ENCODE measurements around the gene JARID2.

JARID2 gene

DNA sequence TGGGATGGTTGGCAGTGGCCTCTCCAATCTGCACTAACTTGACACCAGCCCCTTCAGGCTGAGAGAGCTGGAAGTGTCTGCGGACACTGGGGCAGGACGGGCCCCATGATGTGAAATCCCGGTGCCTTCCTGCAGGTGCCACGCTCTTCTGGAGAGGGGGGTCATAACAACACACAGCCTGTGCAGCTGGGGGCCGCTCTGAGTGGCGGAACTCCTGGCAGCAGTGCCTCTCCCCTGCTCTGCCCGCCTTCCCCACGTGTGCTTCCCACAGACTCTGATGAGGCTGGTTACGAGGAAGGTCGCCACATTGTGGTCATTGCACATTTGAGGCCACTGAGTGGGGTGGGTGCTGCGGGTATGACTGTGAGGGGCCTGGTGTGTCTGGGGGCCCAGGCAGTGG, 271.7 kb downstream of the JARID2 start:
- no peak for DNase-seq (ENCODE audit: low read depth in 2 of 2)

DNA sequence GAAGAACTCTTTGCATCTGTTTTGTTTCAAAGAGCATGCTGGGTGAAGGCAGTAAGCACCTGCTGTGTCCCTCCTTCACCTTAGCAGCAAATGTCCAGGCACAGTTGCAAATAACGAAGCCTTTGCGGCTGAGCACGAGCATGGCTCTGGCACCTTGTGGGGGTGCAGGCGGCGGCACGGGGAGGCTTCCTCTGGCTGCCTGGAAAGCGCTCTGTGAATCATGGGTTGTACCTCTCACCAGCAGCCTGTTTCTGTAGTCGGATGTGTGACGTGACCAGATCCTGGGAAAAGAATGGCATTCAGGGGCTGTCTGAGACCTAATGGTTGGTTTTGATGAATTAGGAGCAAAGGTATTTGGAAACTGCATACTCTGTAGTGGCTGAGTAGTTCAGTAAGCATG, 272.2 kb downstream of the JARID2 start:
- DNase-seq (ENCODE audit: low read depth in 2 of 2): no peak

DNA sequence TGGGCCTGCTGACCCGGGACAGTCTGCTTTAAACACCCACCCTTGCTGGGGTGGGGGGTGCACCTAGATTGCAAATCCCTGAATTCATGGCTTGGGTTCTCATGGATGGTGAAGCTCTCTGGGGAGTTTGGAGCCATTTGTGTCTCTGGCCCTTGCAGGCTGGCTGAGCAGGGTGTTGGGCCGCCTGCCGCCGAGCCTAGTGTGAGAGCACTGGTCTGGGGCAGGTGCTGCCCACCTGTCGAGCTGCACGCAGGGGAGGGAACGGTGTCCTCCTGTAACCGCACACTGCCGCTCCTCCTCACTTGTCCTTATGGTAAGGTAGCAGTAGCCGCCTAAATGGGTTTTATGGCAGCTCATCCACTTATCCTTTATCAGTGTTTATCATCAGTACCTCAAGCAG, 273.0 kb downstream of the JARID2 start:
- DNase-seq (ENCODE audit: low read depth in 2 of 2): no peak

DNA sequence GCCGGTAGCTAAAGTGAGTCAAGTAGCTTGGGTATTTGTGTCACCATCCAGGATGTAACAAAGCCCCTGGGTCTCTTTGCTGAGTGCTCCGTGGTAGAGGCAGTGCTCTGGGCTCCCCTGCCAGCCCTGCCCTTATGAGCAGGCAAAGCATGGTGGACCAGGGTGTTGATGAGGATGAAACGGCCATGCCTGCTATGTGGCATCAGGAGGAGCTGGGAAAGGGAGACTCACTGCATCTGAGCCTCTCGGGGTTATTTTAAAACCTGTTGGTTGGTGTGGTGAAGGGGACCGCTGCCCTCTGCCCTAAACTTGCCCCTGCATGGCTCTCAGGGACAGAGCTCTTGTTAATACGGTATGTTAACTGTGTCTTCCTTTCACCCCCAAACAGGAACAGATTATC, 273.8 kb downstream of the JARID2 start:
- DNase-seq (ENCODE audit: low read depth in 2 of 2): no peak

DNA sequence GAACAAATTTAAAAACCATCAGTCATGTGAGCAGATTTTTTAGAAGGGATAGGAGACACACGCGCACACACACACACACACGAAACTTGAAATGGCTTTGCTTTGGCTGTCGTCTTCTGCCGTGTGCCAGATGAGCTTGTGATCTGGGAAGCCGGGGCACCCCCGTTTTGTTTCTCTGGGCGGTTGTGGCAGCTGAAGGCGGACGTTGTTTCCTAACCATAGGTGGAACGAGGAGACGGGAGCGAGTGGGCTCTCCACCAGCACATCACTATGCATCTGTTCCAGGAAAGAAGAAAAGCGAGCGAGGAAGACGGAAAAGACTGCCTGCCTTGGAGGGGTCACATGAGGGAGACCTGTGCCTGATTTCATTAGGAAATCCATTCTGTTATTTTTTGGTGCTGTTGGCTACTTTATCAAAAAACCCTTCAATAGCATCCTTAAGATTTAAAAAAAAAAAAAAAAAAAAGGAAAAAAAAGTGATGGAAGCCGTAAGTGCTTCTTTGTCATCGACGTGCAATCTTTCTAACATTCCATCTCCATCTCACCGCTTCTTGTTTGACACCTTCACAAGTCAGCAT, 274.8 kb downstream of the JARID2 start:
- DNase-seq (ENCODE audit: low read depth in 2 of 2): no peak

DNA sequence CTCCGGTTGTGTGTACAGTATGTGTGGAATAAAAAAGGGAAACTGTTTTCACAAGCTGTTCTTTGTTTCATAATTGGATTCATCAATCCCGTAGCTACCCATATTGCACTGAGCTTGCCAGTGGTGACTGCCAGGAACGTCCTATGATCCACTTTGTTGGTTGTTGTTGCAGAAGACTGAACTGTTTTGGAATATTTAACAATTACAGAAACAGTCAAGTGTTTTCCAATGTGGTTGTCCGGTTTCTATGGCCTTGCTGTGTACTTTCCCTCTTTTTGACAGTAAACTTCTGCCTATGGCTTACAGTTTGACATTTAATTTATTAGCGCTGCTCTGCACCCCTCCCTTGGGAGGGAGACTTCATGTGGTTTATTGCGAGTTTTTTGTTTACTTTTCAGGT, 275.7 kb downstream of the JARID2 start:
- DNase-seq (ENCODE audit: low read depth in 2 of 2): no peak

DNA sequence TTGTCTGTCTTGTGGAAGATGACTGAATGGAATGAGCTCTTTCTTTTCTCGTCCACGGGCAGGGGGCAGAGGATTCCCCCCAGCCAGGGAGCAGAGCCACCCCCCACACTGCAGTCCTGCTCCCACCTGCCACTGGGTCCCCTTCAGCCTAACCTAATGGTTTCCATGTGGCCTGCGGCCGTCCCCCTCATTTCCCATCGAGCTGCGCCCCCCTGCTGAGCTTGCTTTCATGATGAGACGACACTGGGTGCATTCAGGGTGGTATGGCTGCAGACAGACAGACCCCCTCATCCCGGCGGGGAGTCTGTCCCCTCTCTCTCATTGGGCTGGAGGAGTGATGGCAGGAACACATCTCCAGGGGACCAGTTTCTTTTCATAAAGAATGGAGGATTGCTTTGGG, 276.2 kb downstream of the JARID2 start:
- DNase-seq (ENCODE audit: low read depth in 2 of 2): no peak

DNA sequence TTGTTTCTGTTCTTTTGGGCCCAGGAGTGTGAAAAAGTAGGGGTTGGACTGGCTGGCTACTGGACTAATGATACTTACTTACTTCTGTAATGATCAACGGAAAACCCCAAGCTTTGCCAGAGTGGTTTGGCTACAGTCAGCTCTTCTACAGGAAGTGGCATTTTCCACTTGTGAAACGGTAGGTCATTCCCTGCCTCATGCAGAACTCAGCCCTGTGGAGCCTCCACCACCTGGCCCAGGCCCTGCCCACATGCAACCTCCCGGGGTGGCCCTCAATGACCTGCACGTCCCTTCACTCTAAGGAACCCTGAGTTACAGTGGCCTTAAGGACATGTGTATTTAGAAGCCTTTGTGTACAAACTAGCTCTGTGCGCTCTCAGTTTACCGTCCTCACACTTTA, 276.6 kb downstream of the JARID2 start:
- DNase-seq (ENCODE audit: low read depth in 2 of 2): no peak

DNA sequence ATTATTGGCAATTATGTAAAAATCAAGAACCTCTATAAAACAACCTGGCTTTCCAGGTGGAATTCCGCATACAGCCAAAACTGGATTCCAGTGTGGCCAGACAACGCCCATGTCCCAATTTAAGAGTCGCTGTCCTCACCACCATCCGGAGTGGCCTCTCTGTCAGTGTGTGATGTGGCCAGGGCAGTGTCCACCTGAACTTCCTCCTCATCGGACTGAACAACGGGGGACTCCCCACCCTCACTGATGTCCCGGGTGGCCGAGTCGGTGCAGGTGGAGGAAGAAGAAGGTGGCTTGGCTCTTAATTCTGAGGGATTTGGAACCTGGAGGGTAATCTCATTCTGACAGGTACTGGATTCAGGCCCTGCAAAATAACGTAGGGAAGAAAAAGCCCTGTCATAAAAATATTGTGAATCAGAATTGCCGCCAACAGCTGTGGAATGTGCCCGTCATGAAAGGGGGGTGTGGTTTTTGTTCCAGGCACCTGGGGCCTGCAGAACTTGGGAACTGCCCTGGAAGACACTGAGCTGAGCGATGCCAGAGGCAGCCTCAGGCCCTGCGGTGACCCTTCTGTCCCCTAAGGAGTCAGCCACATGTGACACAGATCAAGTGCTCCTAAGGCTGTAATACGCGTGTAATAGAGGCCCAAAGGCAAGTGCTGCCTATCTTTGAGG, 277.1 kb downstream of the JARID2 start:
- no peak for DNase-seq (ENCODE audit: low read depth in 2 of 2)

DNA sequence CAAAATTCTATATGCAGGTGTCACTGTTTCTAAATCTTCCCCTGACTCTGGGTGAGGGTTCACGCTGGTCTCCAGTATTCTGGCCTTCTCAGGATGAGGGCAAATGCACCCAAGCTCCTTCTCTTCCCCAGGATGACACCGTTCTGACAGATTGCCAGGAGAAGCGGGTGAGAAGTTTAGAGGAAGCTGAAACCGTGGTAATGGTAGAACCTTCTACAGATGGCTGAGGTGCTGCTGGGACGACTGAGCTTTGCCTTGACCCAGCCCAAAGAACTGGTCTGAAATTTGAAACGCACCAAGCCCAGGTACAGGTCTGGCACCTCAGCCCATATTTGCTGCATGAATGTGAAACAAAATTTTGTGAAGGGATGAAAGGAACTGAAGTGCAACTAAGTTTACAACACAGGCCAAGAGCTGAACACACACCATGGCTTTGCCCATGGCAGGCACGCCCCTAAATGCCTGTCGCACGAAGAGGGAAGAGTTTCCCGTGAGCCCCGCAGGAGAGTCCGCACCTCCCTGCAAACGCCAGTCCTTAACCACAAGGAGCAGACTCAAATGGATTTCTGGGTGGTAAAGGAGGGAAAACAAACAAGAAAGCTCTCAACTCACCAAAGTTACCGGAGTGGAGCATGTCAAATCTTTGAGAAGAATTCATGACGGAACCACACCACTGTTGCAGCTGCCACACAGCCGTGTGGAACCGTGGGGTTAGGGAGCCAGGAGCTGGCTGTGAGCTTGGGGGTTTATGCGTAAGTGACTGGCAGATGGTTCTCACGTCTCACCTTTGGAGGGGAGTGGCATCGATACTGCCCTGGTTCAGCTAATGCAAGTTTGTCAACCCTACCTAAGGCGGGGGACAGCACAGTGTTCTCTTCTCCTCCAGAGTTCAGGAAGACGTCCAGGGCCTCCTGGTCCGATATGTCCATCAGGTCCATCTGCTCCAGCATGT, 278.1 kb downstream of the JARID2 start:
- no peak for DNase-seq (ENCODE audit: low read depth in 2 of 2)

DNA sequence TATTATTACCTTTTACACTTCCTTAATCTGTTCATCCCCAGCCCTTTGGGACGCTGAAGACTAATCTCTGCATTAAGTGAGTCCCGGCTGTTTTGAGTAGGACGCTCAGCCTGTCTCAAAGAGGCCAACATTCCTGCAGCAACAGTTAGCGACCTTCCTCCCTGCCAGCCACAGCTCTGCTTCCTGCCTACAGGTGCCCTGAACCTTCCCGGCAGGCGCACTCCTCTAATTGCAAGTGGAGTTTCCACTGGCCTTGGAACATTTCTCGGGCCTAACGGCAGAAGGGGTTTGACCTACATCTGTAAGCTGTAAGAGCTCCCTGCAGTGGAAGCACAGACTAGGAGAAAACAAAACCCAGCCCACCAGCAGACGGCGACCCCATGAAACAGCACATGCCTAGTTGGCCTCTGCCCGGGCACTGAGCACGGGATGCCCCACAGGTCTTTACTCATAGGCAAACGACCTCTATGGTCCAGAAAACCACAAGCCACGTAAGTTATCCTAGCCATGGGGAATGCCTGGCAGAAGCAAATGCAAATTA, 279.1 kb downstream of the JARID2 start:
- DNase-seq (ENCODE audit: low read depth in 2 of 2): no peak

DNA sequence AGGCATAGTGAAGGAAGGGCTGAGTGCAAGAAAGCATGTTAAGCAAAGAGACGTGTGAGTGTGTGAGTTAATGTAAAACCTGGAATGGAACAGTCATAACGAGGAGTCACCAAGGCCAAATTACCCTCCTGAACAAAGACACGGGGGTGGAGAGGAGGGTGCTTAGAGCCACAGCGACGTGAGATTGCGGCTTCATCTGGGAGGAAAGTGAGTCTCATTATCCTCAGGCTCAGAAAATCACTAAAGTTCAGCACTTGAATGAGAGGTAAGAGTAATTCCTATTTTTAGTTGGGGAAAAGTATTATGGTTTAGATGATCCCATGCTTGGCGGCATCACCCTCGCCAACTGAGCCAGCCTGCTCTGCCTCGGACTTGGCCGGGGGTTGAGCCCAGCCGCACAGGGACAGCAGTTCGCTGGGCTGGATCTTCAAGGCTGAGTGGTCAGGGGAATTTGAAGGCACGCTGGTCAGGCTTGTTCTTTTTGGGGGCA, 280.4 kb downstream of the JARID2 start:
- no peak for DNase-seq (ENCODE audit: low read depth in 2 of 2)

DNA sequence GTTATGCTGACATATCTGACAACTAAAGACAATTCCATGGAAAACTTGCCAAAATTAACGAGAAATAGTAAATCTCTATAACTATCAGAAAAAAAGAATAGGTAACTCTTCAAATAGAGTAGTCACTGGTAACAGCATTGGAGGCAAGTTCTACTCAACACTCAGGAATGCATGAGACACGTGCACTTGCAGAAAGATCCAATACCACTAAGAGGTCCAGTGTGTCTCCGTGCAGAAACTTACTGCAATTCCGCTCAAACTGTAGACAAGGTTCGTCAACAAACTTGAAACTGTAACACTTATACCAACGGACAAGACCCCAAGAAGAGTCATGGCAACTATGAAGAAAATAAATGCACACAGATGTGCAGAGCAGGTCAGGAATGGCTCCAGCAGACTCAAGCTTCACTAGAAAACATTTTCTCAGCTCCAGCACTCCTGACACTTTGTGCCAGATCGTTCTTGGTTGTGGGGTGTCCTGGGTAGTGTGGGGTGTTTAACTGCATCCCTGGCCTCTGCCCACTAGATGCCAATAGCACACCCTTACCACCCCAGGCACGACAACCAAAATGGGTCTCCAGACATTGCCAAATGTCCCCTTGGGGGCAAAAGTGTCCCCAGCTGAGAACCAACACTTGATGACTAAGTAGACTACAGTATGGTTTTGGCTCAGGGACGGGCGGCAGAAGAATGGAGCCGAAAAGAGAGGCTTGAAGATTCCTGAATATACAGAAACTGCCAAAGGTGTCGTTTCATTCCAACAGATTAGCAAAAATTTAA, 282.2 kb downstream of the JARID2 start:
- no peak for DNase-seq (ENCODE audit: low read depth in 2 of 2)

DNA sequence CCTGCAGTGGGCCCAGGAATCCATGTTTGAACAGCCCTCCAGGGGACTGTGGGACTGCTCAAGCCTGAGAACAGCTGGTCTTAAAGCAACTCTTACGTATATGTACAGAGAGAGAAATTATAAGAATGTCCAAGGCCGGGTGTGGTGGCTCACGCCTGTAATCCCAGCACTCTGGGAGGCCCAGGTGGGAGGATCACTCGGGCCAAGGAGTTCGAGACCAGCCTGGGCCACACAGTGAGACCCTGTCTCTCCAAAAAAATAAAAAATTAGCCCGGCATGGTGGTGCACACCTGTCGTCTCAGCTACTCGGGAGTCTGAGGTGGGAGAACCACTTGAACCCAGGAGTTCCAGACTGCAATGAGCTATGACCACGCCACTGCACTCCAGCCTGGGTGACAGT, 283.0 kb downstream of the JARID2 start:
- DNase-seq (ENCODE audit: low read depth in 2 of 2): no peak

DNA sequence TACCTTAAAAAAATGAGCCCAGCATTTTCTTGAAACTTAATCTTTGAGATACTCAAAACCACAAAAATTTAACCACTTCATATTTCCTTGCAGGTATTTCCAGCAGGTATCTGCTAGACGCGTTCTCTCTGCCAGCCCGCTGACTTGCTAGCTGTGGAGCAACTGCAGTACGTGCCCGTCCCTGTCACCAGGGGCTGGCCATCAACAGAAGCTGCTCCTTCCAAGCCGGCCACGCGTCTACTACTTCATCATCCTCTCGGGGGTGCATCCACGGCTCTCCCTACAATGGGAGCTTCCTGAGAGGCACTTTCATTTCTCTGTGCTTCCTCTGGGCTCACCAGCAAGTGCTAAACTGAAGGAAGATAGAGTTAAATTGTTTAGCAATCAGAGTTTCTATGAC, 284.5 kb downstream of the JARID2 start:
- no peak for DNase-seq (ENCODE audit: low read depth in 2 of 2)

DNA sequence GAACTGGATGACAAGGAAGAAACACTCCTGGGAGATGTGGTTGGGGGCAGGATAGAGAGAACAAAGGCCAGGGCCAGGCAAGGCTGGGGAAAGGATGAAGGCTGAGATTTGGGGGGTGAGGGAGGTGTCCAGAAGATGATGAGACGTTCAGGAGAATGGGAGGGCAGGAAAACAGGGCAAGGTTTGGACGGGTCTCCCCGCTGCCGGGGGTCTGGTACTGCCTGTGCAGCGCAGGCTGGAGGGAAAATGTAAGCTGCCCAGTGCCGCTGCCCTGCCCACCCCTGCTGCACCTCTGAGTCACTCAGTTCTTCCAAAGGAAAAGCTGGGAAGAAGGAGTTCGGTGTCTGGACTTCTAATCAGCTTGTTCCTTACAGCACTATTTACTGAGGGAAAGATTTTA, 286.1 kb downstream of the JARID2 start:
- no peak for DNase-seq (ENCODE audit: low read depth in 2 of 2)

DNA sequence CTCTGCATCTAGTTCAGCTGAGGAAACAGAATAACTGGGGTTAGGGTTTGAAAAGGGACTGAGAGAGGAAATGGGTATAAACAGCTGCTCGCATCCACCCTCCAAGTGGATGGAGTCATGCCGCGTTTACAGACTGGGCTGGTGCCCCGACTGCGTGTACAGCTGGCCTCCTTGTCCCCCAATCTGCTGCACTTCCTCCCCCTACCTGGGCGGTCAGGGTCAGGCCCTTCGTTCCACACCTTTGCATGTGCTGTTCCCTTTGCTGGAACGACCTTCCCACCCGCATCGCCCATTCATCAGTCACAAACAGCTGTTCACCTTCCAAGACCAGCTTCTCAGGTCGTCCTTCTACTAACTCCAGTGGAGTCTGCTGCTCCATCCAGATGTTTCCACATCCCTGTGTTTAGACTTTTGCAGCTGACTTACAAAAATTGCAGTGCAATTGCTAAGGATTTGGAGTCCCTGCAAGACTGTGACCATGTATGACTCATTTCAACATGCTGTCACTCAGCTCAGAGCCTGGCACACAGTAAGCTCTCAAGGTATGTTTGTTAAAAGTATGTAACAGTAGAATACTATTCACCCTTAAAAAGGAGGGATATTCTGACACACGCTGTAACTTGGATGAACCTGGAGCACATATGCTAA, 287.6 kb downstream of the JARID2 start:
- no peak for DNase-seq (ENCODE audit: low read depth in 2 of 2)

DNA sequence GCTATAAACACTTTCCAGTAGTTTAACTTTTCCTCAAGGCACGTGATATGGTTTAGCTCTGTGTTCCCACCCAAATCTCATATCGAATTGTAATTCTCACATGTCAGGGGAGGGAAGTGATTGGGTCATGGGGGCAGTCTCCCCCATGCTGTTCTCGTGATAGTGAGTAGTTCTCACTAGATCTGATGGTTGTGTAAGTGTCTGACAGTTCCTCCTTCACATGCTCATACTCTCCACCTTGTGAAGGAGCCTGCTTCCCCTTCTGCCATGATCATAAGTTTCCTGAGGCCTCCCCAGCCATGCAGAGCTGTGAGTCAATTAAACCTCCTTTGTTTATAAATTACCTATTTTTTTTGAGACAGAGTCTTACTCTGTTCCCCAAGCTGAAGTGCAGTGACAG, 289.1 kb downstream of the JARID2 start:
- DNase-seq (ENCODE audit: low read depth in 2 of 2): no peak

DNA sequence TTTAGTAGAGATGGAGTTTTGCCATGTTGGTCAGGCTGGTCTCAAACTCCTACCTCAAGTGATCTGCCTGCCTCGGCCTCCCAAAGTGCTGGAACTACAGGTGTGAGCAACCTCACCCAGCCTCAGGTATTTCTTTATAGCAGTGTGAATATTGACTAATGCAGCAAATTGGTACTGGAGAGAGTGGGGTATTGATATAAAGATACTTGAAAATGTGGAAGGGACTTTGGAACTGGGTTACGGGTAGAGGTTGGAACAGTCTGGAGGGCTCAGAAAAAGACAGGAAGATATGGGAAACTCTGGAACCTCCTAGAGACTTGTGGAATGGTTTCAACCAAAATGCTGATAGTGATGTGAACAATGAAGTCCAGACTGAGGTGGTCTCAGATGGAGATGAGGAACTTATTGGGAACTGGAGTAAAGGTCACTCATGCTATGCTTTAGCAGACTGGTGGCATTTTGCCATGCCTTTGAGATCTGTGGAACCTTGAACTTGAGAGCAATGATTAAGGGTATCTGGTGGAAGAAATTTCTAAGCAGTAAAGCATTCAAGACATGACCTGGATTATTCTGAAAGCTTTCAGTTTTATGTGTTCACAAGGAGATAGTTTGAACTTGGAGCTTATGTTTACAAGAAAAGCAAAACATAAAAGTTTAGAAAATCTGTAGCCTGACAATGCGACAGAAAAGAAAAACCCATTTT, 289.8 kb downstream of the JARID2 start:
- DNase-seq (ENCODE audit: low read depth in 2 of 2): no peak

DNA sequence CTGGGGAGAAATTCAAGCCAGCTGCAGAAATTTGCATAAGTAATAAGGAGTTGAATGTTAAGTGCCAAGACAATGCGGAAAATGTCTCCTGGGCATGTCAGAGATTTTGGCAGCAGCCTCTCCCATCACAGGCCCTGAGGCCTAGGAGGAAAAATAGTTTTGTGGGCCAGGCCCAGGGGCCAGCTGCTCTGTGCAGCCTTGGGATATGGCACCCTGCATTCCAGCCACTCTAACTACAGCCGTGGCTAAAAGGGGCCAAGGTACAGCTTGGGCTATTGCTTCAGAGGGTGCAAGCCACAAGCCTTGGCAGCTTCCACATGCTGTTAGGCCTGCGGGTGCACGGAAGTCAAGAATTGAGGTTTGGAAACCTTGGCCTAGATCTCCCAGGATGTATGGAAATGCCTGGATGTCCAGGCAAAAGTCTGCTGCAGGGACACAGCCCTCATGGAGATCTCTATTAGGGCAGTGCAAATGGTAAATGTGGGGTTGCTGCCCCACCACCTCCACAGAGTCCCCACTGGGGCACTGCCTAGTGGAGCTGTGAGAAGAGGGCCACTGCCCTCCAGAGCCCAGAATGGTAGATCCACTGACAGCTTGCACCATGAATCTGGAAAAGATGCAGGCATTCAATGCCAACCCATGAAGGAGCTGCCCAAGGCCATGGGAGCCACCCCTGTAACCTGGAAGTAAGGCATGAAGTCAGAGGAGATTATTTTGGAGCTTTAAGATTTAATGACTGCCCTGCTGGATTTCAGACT, 290.5 kb downstream of the JARID2 start:
- no peak for DNase-seq (ENCODE audit: low read depth in 2 of 2)
